ENCODE measurements around the gene GLYR1.

DNA sequence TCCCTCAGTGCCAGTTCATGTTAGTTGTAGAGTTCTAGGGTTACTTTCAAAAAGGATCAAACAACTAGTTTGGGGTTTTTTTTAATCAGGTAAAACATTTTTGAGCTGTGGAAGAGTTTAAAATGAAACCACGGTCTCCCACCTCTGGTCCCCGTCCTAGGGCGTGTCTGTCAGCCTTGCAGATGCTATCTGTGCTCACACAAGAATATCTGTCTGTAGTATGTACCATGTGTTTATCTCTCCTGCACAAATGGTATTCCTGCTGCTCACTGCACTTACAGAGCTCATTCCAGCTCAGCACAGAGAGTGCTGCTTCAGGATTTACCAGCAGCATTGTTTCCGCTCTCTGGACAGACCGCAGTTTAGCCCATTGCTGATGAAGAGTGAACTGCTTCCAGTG is 39.1 kb upstream of the GLYR1 start:
- TF ChIP-seq, protein P1, sequence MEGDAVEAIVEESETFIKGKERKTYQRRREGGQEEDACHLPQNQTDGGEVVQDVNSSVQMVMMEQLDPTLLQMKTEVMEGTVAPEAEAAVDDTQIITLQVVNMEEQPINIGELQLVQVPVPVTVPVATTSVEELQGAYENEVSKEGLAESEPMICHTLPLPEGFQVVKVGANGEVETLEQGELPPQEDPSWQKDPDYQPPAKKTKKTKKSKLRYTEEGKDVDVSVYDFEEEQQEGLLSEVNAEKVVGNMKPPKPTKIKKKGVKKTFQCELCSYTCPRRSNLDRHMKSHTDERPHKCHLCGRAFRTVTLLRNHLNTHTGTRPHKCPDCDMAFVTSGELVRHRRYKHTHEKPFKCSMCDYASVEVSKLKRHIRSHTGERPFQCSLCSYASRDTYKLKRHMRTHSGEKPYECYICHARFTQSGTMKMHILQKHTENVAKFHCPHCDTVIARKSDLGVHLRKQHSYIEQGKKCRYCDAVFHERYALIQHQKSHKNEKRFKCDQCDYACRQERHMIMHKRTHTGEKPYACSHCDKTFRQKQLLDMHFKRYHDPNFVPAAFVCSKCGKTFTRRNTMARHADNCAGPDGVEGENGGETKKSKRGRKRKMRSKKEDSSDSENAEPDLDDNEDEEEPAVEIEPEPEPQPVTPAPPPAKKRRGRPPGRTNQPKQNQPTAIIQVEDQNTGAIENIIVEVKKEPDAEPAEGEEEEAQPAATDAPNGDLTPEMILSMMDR (IDR thresholded peaks at IDR 0.05) = no peak
- no peak for TF ChIP-seq EP300 (IDR thresholded peaks at IDR 0.05)

All from gastroesophageal sphincter (tissue), 3 donors.